DND-41 (cell line): Measurements from ENCODE around the gene CFAP20DC.

Source experiments
- ATAC-seq: fragments of 200-7000 bp; cut with Tn5 transposase; 3 replicates; pipeline ENCODE4 v1.9.1; 2021; ENCODE audit warnings: low read depth; ENCODE audit not compliant: insufficient read depth
- DNase-seq: peaks from one replicate; pipeline ENCODE4 v3.0.0-alpha.2; 2020
- H2AFZ ChIP-seq: 2 replicates; pipeline ENCODE4 v1.6.0; 2012; ENCODE audit warnings: low read depth, low read length
- H3K27ac ChIP-seq: 2 replicates; pipeline ENCODE4 v1.5.1; 2012; ENCODE audit warnings: low read length, inconsistent platforms
- H3K27me3 ChIP-seq: fragments of 200-600 bp; sonication (generic); 2 replicates; pipeline ENCODE4 v1.6.0; 2012; ENCODE audit warnings: low read length, mild to moderate bottlenecking, inconsistent platforms; ENCODE audit not compliant: insufficient read depth, poor library complexity
- H3K36me3 ChIP-seq: 2 replicates; pipeline ENCODE4 v1.5.1; 2012; ENCODE audit warnings: low read length, inconsistent platforms; ENCODE audit not compliant: insufficient read depth
- H3K4me1 ChIP-seq: 2 replicates; pipeline ENCODE4 v1.5.1; 2012; ENCODE audit warnings: mild to moderate bottlenecking, low read length; ENCODE audit not compliant: insufficient read depth
- H3K4me2 ChIP-seq: 2 replicates; pipeline ENCODE4 v1.6.0; 2012; ENCODE audit warnings: mild to moderate bottlenecking, moderate library complexity, low read length, inconsistent platforms; ENCODE audit not compliant: insufficient read depth
- H3K4me3 ChIP-seq, 2 experiments: fragments of 200-600 bp in 1 of 2; shearing (Covaris generic) in 1 of 2; 2 replicates each; pipeline ENCODE4 v1.5.1; 2012 to 2016; ENCODE audit warnings: inconsistent platforms in 2 of 2, low read length in 2 of 2, mild to moderate bottlenecking in 2 of 2, low read depth in 1 of 2, moderate library complexity in 1 of 2
- H3K79me2 ChIP-seq: 2 replicates; pipeline ENCODE4 v1.6.0; 2012; ENCODE audit warnings: low read length, inconsistent platforms; ENCODE audit not compliant: insufficient read depth
- H3K9ac ChIP-seq: 2 replicates; pipeline ENCODE4 v1.6.0; 2012; ENCODE audit warnings: low read depth, mild to moderate bottlenecking, inconsistent platforms, low read length, moderate library complexity
- H3K9me3 ChIP-seq: 2 replicates; pipeline ENCODE4 v1.5.1; 2012; ENCODE audit warnings: low read length, moderate library complexity, mild to moderate bottlenecking, inconsistent platforms; ENCODE audit not compliant: insufficient read depth, severe bottlenecking
- H4K20me1 ChIP-seq: 2 replicates; pipeline ENCODE4 v1.6.0; 2012; ENCODE audit warnings: low read length; ENCODE audit not compliant: insufficient read depth
- CTCF ChIP-seq: IDR thresholded peaks from 2 replicates; pipeline ENCODE4 v1.5.1; 2012; ENCODE audit warnings: borderline replicate concordance, low read length, moderate library complexity, mild to moderate bottlenecking; ENCODE audit not compliant: poor library complexity, severe bottlenecking; ENCODE audit errors: extremely low read depth
- EZH2 ChIP-seq: IDR thresholded peaks from 3 replicates; pipeline ENCODE4 v1.6.1; 2012; ENCODE audit warnings: borderline replicate concordance, low read depth, mild to moderate bottlenecking, moderate library complexity, low read length, inconsistent platforms; ENCODE audit not compliant: severe bottlenecking

CFAP20DC gene

GRCh38 chr3:58731673-58732072 is 318.2 kb downstream of the CFAP20DC start:
- no peaks in the 10 kb centered on the region for H3K27me3 ChIP-seq
- H4K20me1 ChIP-seq, result no peaks in the 10 kb centered on the region
- H3K27ac ChIP-seq, result no peak overlapping the region
- no peaks in the 10 kb centered on the region for H3K79me2 ChIP-seq
- H2AFZ ChIP-seq, result no peak overlapping the region
- no peaks in the 10 kb centered on the region for H3K9me3 ChIP-seq
- no peak overlapping the region for H3K4me3 ChIP-seq
- no peak overlapping the region for H3K4me2 ChIP-seq
- TF ChIP-seq CTCF (no peak), EZH2 (no peak)
- ATAC-seq, result no peak
- DNase-seq, result no peak
- no peaks in the 10 kb centered on the region for H3K36me3 ChIP-seq
- H3K9ac ChIP-seq, result no peak overlapping the region
- no peaks in the 10 kb centered on the region for H3K4me1 ChIP-seq

GRCh38 chr3:58728723-58729122 is 321.1 kb downstream of the CFAP20DC start:
- Histone ChIP-seq H3K4me3 (no peak overlapping the region), H3K9me3 (no peaks in the 10 kb centered on the region), H3K27ac (no peak overlapping the region), H3K9ac (no peak overlapping the region), H3K27me3 (no peaks in the 10 kb centered on the region), H4K20me1 (no peaks in the 10 kb centered on the region), H3K36me3 (no peaks in the 10 kb centered on the region), H2AFZ (no peak overlapping the region), H3K4me2 (no peak overlapping the region), H3K4me1 (no peaks in the 10 kb centered on the region), H3K79me2 (no peaks in the 10 kb centered on the region)
- DNase-seq (no peak), ATAC-seq (no peak)
- TF ChIP-seq EZH2 (no peak), CTCF (no peak)

GRCh38 chr3:58725326-58725853 is 324.4 kb downstream of the CFAP20DC start:
- H3K4me1 ChIP-seq, result no peaks in the 10 kb centered on the region
- H3K9me3 ChIP-seq, result no peaks in the 10 kb centered on the region
- no peaks in the 10 kb centered on the region for H3K27me3 ChIP-seq
- no peak for DNase-seq
- no peaks in the 10 kb centered on the region for H3K79me2 ChIP-seq
- no peaks in the 10 kb centered on the region for H3K36me3 ChIP-seq
- no peak for ATAC-seq
- TF ChIP-seq EZH2 (no peak), CTCF (no peak)
- H3K4me3 ChIP-seq, result no peak overlapping the region
- no peak overlapping the region for H2AFZ ChIP-seq
- H3K9ac ChIP-seq, result no peak overlapping the region
- H3K4me2 ChIP-seq, result no peak overlapping the region
- no peak overlapping the region for H3K27ac ChIP-seq
- no peaks in the 10 kb centered on the region for H4K20me1 ChIP-seq

GRCh38 chr3:58724336-58724735 is 325.5 kb downstream of the CFAP20DC start:
- TF ChIP-seq CTCF (no peak), EZH2 (no peak)
- H3K4me1 ChIP-seq, result no peaks in the 10 kb centered on the region
- no peaks in the 10 kb centered on the region for H3K27me3 ChIP-seq
- ATAC-seq (no peak), DNase-seq (no peak)
- no peak overlapping the region for H3K4me3 ChIP-seq
- H3K36me3 ChIP-seq, result no peaks in the 10 kb centered on the region
- no peaks in the 10 kb centered on the region for H4K20me1 ChIP-seq
- no peak overlapping the region for H3K4me2 ChIP-seq
- H3K9ac ChIP-seq, result no peak overlapping the region
- no peak overlapping the region for H2AFZ ChIP-seq
- no peak overlapping the region for H3K27ac ChIP-seq
- H3K79me2 ChIP-seq, result no peaks in the 10 kb centered on the region
- no peaks in the 10 kb centered on the region for H3K9me3 ChIP-seq
